KBM-7 (cell line): ENCODE data around the gene SIRT6.
"Not testable (repeated sequence)": the region's sequence is repeated elsewhere in the genome, so short reads cannot be mapped to it uniquely, and the experiment has no call there.

Experiments used
- DNase-seq: peaks from one replicate; pipeline ENCODE4 v3.0.0-alpha.2; 2015
- in situ Hi-C: fragments of 300-500 bp; cut with MboI; formaldehyde crosslinking; loops from 2 replicates; pipeline ENCODE4 v1.14.3; 2020; ENCODE audit warnings: low sequenced_read_pairs, low pct_unique_long_range_greater_than_20kb, mixed read lengths

Gene SIRT6

GRCh38 chr19:4206818-4207484, 24.6 kb upstream of the SIRT6 start:
- in situ Hi-C loops: loop anchor here (25.0 kb wide), 1 partner anchor 345 kb away; the partner anchor contains the start of gene ZFR2
- DNase-seq: no peak

DNA sequence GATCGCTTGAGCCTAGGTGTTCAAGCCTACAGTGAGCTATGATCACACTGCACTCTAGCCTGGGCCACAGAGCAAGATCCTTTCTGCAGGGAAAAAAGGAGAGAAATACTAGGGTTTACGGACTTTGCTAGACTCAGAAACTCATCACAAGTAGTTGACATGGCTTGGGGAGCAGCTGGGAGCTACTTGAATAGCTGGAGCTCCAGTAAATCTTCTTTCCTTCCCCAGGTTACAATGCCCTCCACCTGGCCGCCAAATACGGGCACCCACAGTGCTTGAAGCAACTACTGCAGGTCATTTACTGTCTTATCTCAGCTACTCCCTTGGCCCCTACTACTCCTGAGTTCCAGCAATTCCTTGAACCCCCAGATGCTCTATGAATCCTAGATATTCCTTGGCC, 19.4 kb upstream of the SIRT6 start:
- no peak for DNase-seq
- in situ Hi-C loops: loop anchor here (25.0 kb wide), 1 partner anchor 339 kb away; the partner anchor contains the start of gene ZFR2

GRCh38 chr19:4200940-4201542, 18.7 kb upstream of the SIRT6 start:
- in situ Hi-C loops: loop anchor here (25.0 kb wide), 1 partner anchor 339 kb away; the partner anchor contains the start of gene ZFR2
- no peak for DNase-seq

- in situ Hi-C loops: loop anchor here (25.0 kb wide), 1 partner anchor 337 kb away; the partner anchor contains the start of gene ZFR2
- no peak for DNase-seq
Measured at GRCh38 chr19:4199699-4200293, 17.4 kb upstream of the SIRT6 start.

GRCh38 chr19:4198467-4199126, 16.2 kb upstream of the SIRT6 start:
- in situ Hi-C loops: no loop called here
- no peak for DNase-seq

- in situ Hi-C loops: no loop called here
- no peak for DNase-seq
Measured at GRCh38 chr19:4197625-4198466, 15.5 kb upstream of the SIRT6 start.

DNA sequence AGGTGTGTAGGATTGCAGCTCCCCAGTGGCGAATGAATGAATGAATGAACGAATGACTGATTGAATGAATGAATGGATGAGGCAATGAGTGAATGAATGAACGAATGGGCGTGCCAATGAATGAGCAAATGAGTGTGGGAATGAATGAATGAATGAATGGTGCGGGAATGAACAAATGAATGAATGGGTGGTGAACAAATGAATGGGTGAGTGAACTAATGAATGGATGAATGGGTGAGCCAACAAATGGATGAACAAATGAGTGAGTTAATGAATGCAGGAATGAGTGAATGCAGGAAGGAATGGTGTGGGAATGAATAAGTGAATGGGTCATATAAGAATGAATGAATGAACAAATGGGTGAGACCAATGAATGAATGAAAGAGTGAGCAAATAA, 14.9 kb upstream of the SIRT6 start:
- DNase-seq: no peak
- in situ Hi-C loops: no loop called here

GRCh38 chr19:4196587-4197148, 14.3 kb upstream of the SIRT6 start:
- in situ Hi-C loops: no loop called here
- DNase-seq: no peak

- in situ Hi-C loops: no loop called here
- DNase-seq: no peak
Measured at GRCh38 chr19:4196009-4196408, 13.6 kb upstream of the SIRT6 start.

DNA sequence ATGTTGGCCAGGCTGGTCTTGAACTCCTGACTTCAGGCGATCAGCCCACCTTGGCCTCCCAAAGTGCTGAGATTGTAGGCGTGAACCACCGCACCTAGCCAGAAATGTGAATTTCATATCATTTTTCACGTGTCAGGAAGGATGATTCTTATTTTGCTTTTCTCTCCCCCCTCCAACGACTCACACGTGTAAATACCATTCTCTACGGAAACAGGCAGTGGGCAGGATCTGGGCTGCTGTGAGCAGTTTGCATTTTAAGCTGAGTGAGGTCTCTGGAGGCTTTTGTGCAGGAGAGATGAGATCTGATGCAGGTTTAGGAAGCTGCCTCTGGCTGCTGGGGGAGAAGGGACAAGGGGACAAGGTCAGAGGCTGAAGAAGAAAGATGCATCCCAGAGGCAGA, 12.0 kb upstream of the SIRT6 start:
- in situ Hi-C loops: no loop called here
- no peak for DNase-seq

GRCh38 chr19:4192537-4192936, 10.2 kb upstream of the SIRT6 start:
- DNase-seq, in situ Hi-C loops: not testable (repeated sequence)

- DNase-seq: no peak
- in situ Hi-C loops: no loop called here
Measured at GRCh38 chr19:4189641-4190040, 7.3 kb upstream of the SIRT6 start.

- in situ Hi-C loops: no loop called here
- DNase-seq: no peak
Measured at GRCh38 chr19:4187313-4188122, 5.2 kb upstream of the SIRT6 start.

GRCh38 chr19:4186087-4186993, 4.0 kb upstream of the SIRT6 start:
- DNase-seq: peak; percentile 87
- in situ Hi-C loops: no loop called here

DNA sequence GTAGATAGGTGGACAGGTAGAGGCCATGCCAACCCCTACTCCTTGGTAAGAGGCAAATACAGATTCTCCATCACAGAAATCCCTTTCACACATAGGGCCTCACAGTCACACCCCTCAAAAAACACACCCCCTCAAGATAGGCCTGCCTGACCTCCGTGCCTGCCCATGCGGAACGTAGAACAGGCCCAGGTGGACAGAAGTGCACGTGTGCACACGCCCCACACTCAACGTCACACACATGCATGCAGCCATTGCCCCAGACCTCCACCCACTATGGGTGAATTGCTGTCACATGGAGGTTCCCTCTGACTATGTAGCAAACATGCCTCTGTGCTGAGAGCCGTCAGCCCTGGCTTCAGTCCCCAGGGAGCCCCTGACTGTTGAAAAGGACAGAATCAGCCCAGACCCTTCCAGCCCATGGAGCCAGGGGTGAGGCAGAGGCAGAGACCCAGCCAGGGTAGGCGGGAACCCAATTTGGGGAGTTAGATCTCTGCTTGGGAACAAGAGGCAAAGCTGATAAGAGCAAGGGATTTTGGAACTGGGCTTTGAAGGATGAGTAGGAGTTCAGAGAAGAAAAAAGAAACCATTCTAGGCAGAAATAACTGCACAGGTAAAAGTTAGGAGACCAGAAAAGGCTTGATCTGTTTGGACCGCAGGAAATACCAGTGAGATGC, 3.2 kb upstream of the SIRT6 start:
- in situ Hi-C loops: no loop called here
- no peak for DNase-seq

DNA sequence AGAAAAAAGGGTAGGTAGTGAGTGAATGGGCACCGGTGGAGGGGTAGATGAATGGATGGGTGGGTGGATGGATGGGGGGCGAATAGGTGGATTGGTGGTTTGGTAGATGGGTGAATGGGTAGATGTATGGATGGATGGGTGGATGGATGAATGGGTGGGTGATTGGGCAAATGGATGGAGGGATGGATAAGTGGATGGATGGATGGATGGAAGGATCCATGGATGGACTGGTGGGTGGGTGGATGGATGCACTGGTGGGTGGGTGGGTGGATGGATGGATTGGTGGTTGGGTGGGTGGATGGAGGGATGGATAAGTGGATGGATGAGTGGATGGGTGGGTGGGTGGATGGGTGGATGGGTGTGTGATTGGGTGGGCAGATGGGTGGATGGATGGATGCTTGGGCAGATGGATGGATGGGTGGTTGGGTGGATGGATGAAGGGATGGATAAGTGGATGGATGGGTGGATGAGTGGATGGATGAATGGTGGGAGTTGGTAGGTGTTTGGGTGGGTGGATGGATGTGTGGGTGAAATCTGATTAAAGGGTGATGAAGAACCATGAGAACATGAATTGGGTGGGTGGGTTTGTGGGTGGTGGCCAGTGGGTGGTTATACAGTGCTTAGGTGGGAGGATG, 2.5 kb upstream of the SIRT6 start:
- in situ Hi-C loops: no loop called here
- no peak for DNase-seq
